Measurements from ENCODE around the gene PLEKHA7.

The PLEKHA7 gene

GRCh38 chr11:16863389-16863788 lies 150.8 kb downstream of the PLEKHA7 start:
- no peak for DNase-seq
- TF ChIP-seq CTCF (IDR thresholded peaks at IDR 0.05; ENCODE audit: low read depth, low read length): no peak
- Histone ChIP-seq H3K36me3 (no peaks in the 10 kb centered on the region), H3K27me3 (no peaks in the 10 kb centered on the region), H3K9me3 (no peaks in the 10 kb centered on the region), H3K4me1 (no peaks in the 10 kb centered on the region), H3K4me3 (ENCODE audit: low read depth, low read length) (no peak overlapping the region)

- H3K4me3 ChIP-seq (ENCODE audit: low read depth, low read length): no peak overlapping the region
- no peak for DNase-seq
- H3K9me3 ChIP-seq: no peaks in the 10 kb centered on the region
- no peaks in the 10 kb centered on the region for H3K36me3 ChIP-seq
- TF ChIP-seq CTCF (IDR thresholded peaks at IDR 0.05; ENCODE audit: low read depth, low read length): no peak
- H3K27me3 ChIP-seq: no peaks in the 10 kb centered on the region
- no peaks in the 10 kb centered on the region for H3K4me1 ChIP-seq
These were observed 151.5 kb downstream of the PLEKHA7 start for GRCh38 chr11:16862726-16863125.

- Histone ChIP-seq H3K4me1 (no peaks in the 10 kb centered on the region), H3K36me3 (no peaks in the 10 kb centered on the region), H3K27me3 (no peaks in the 10 kb centered on the region), H3K4me3 (ENCODE audit: low read depth, low read length) (no peak overlapping the region), H3K9me3 (no peaks in the 10 kb centered on the region)
- DNase-seq: no peak
- TF ChIP-seq CTCF (IDR thresholded peaks at IDR 0.05; ENCODE audit: low read depth, low read length): no peak
These were observed 152.4 kb downstream of the PLEKHA7 start for GRCh38 chr11:16861862-16862261.

- Histone ChIP-seq H3K27me3 (no peaks in the 10 kb centered on the region), H3K9me3 (no peaks in the 10 kb centered on the region), H3K36me3 (no peaks in the 10 kb centered on the region), H3K4me3 (ENCODE audit: low read depth, low read length) (no peak overlapping the region), H3K4me1 (no peaks in the 10 kb centered on the region)
- no peak for DNase-seq
- no peak for TF ChIP-seq CTCF (IDR thresholded peaks at IDR 0.05; ENCODE audit: low read depth, low read length)
These were observed 153.6 kb downstream of the PLEKHA7 start for GRCh38 chr11:16860617-16861016.

DNA sequence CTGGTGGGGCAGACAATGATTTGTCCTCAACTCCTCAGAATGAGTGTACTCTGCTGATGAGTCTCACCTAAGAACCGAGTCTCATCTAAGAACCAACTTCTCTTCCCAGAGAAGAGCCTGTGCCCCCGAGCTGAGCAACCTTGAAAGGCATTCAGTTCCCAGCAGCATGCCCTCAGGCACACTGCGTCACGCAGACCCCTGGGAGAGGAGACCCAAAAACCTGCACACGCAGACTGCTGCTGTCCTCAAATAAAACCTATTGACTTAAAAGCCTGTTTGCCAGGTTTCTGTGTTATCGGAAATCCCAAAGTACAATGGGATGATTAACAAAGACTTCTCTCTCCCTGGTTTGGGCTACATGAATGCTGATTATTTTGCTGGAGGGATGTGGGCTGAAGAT lies 154.6 kb downstream of the PLEKHA7 start:
- Histone ChIP-seq H3K9me3 (no peaks in the 10 kb centered on the region), H3K27me3 (no peaks in the 10 kb centered on the region), H3K4me3 (ENCODE audit: low read depth, low read length) (no peak overlapping the region), H3K4me1 (no peaks in the 10 kb centered on the region), H3K36me3 (no peaks in the 10 kb centered on the region)
- DNase-seq: no peak
- TF ChIP-seq CTCF (IDR thresholded peaks at IDR 0.05; ENCODE audit: low read depth, low read length): no peak

- H3K9me3 ChIP-seq: no peaks in the 10 kb centered on the region
- no peaks in the 10 kb centered on the region for H3K36me3 ChIP-seq
- DNase-seq: no peak
- no peaks in the 10 kb centered on the region for H3K4me1 ChIP-seq
- TF ChIP-seq CTCF (IDR thresholded peaks at IDR 0.05; ENCODE audit: low read depth, low read length): no peak
- no peaks in the 10 kb centered on the region for H3K27me3 ChIP-seq
- H3K4me3 ChIP-seq (ENCODE audit: low read depth, low read length): no peak overlapping the region
These were observed 157.0 kb downstream of the PLEKHA7 start for GRCh38 chr11:16857186-16857585.

All from BE2C (cell line).